Measurements from ENCODE around the gene PKP2. TPM values are rescaled to one million over a fixed set of nuclear protein-coding genes. Genes with fewer than 3 reads are reported as not detected.
A peak's percentile ranks its signal among the peaks of the same experiment; 100 is the strongest.

Gene PKP2
- total RNA-seq, 6 experiments from 2014 or later, result 17.2 to 54.7 (median 23.8) TPM

DNA sequence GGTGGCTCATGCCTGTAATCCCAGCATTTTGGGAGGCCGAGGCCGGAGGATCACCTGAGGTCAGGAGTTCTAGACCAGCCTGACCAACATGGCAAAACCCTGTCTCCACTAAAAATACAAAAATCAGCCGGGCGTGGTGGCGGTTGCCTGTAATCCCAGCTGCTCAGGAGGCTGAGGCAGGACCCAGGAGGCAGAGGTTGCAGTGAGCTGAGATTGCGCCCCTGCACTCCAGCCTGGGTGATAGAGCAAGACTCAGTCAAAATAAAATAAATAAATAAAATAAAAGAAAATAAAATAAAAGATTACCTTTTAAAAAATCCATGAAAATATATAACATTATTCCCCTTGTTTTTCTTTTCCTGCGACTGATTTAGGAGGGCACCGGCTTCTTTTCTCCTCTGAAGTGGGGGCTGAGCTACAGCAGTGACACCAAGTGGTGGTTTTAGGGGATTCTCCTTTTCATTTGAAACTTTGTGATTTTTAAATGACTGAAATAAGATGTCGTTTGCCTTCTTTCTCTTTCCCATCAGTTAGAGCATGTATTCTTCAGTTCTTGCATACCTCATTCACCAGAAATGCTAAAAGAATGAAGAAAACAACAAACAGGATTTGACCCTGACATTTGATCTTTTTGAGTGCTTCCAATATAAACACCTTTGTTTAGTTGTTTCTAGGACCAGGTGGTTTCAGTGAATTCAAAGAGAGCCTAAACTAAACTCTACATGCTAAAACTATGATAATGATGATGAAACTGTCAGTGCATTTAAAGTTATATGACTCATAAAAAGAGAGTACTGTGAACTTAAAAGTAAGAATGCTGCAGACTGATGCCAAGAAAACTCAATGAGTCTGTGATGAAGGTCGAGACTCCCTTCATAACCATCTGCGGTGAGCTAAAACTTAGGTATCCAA is 22.6 kb upstream of the PKP2 start:
- no peaks in the 10 kb centered on the region for H3K27me3 ChIP-seq
- DNase-seq, result no peak
- H3K36me3 ChIP-seq, result no peaks in the 10 kb centered on the region
- no peaks in the 10 kb centered on the region for H3K9me3 ChIP-seq
- intact Hi-C loops (cut with DNase I), result no loop called here
- peak; percentile 80 to 83 (median 82) for ATAC-seq
- no peak overlapping the region for H3K4me3 ChIP-seq
- TF ChIP-seq, protein P1, sequence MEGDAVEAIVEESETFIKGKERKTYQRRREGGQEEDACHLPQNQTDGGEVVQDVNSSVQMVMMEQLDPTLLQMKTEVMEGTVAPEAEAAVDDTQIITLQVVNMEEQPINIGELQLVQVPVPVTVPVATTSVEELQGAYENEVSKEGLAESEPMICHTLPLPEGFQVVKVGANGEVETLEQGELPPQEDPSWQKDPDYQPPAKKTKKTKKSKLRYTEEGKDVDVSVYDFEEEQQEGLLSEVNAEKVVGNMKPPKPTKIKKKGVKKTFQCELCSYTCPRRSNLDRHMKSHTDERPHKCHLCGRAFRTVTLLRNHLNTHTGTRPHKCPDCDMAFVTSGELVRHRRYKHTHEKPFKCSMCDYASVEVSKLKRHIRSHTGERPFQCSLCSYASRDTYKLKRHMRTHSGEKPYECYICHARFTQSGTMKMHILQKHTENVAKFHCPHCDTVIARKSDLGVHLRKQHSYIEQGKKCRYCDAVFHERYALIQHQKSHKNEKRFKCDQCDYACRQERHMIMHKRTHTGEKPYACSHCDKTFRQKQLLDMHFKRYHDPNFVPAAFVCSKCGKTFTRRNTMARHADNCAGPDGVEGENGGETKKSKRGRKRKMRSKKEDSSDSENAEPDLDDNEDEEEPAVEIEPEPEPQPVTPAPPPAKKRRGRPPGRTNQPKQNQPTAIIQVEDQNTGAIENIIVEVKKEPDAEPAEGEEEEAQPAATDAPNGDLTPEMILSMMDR (IDR thresholded peaks at IDR 0.05), result peak; percentile 55 to 71 (median 64)
- TF ChIP-seq POLR2A (IDR thresholded peaks at IDR 0.05), result no peak
- WGBS (ENCODE audit: insufficient coverage, low coverage, low lambda C conversion rate, missing lambda C conversion rate), result 43% methylated on average over 11 of the region's 11 CpGs
- no peak overlapping the region for H3K27ac ChIP-seq
- no peaks in the 10 kb centered on the region for H3K4me1 ChIP-seq

DNA sequence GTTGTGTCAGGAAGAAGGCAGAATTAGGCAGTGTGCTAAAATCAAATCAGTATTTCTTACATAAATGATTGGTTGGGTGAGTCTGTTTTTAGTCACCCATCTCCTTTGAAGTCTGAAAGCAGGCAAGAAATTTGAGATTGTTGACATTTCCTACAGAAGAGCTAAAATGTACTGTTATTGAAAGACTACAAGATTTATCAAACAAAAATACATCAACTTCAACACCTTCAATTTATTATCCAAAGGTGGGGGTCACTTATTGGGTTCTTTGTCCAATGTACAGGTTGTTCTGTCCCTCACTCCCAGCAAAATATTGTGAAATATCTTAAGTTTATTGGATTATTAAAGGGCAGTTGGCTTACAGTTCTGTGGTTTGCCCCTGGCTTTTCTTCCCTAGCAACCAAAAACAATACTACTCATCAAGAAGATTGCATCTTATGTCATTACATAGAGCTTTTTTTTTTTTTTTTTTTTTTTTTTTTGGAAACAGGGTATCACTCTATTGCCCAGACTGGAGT is 20.6 kb upstream of the PKP2 start:
- H3K4me1 ChIP-seq, result no peaks in the 10 kb centered on the region
- H3K36me3 ChIP-seq, result no peaks in the 10 kb centered on the region
- H3K9me3 ChIP-seq, result no peaks in the 10 kb centered on the region
- intact Hi-C loops (cut with DNase I), result no loop called here
- no peak overlapping the region for H3K27ac ChIP-seq
- no peak overlapping the region for H3K4me3 ChIP-seq
- TF ChIP-seq, protein P1 (IDR thresholded peaks at IDR 0.05), result no peak
- TF ChIP-seq POLR2A (IDR thresholded peaks at IDR 0.05), result no peak
- DNase-seq (no peak), ATAC-seq (no peak)
- H3K27me3 ChIP-seq, result no peaks in the 10 kb centered on the region

DNA sequence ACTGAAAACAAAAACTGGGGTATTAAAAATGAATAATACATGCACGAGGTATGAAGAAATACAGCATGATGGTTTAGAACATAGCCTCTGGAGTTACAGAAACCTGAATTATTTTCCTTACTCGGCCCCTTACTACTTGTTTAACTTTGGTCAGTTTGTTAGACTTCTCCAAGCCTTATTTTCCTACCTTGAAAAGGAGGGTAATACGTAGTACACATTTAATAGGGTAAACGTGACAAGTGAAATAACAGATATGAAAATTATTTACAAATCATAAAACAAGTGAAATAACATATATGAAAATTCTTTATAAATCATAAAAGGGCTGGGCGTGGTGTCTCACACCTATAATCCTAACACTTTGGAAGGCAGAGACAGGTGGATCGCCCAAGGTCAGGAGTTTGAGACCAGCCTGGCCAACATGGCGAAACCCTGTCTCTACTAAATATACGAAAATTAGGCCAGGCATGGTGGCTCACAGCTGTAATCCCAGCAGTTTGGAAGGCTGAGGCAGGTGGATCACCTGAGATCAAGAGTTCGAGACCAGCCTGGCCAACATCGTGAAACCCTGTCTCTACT is 11.4 kb upstream of the PKP2 start:
- TF ChIP-seq, protein P1 (IDR thresholded peaks at IDR 0.05), result no peak
- TF ChIP-seq POLR2A (IDR thresholded peaks at IDR 0.05), result no peak
- Histone ChIP-seq H3K4me3 (no peak overlapping the region), H3K27ac (no peak overlapping the region), H3K27me3 (no peaks in the 10 kb centered on the region), H3K36me3 (no peaks in the 10 kb centered on the region), H3K4me1 (peaks cover 0 to 17% (median 5%) of the 10 kb centered on the region in 4 donors), H3K9me3 (no peaks in the 10 kb centered on the region)
- no peak for ATAC-seq
- no peak for DNase-seq
- intact Hi-C loops (cut with DNase I), result no loop called here
- WGBS (ENCODE audit: insufficient coverage, low coverage, low lambda C conversion rate, missing lambda C conversion rate), result 86% methylated on average over 10 of the region's 10 CpGs

DNA sequence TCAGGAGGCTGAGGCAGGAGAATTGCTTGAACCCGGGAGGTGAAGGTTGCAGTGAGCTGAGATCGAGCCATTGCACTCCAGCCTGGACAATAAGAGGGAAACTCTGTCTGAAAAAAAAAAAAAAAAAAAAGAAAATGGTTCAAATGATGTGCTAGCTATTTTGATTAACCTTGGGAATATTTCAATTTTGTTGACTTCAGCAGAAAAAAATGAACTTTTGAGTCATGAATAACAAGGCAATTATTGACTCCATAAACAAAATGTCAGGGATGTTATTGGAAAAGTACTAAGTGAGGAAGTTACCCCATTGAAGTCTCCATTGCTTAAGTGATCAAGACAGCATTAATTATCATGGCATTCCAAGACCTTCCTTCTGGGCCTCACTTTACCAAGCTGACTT is 10.6 kb upstream of the PKP2 start:
- TF ChIP-seq, protein P1 (IDR thresholded peaks at IDR 0.05), result no peak
- TF ChIP-seq POLR2A (IDR thresholded peaks at IDR 0.05), result no peak
- Histone ChIP-seq H3K4me1 (peaks cover 0 to 21% (median 8%) of the 10 kb centered on the region in 4 donors), H3K27me3 (no peaks in the 10 kb centered on the region), H3K27ac (peak overlapping the region in 1 of 3 donors; percentile 84), H3K4me3 (no peak overlapping the region), H3K36me3 (no peaks in the 10 kb centered on the region), H3K9me3 (no peaks in the 10 kb centered on the region)
- ATAC-seq (no peak), DNase-seq (no peak)
- intact Hi-C loops (cut with DNase I), result no loop called here
- 100% methylated on average over 2 of the region's 2 CpGs for WGBS (ENCODE audit: insufficient coverage, low coverage, low lambda C conversion rate, missing lambda C conversion rate)
